ENCODE results near the gene VWA5B2.
"Not testable (repeated sequence)": the region's sequence is repeated elsewhere in the genome, so short reads cannot be mapped to it uniquely, and the experiment has no call there.

VWA5B2 gene

DNA sequence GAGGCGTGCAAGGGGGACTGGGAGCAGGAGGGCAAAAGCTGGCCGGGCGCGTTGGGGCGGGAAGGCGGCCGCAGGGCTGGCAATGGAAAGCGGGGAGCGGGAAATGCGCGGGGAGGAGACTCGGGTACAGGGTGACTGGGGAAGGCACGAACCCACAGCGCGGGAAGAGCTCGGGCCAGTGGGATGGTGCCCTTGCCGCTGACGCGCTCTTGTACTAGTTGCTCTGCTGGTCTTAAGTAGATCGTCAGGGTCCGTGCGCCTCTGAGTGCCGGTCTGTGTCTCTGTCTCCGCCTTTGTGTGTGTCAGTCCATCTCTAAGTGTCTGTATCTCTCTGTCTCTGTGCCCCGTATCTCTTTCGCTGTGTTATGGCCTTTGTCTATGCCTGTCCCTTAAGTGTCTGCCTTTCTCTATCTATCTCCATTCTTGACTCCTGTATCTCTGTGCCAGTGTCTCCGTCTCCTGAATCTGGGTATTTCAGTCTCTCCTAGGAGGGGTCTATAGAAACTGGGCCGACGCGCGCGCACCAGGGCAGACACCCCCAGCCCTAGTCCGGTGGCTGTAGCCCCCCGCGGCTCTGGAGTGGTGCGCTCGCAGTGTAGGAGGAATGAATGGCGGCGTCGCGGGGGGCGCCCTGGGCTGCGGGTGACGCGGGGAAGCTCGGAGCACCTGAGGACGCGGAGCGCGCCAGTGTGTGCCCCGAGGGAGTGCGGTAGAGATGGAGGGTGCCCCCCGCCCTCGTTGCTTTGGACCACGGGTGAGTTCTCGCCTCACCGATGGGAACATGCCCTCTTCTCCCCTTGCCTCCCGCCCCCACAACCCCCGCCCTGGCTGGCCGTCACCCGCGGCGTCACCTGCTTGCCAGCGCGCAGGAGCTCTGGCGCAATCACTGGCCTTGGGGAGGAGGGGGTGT is 32.7 kb downstream of the VWA5B2 start:
- Histone ChIP-seq H3K27me3 (ENCODE audit: control insufficient read depth in 1 of 2, insufficient read depth in 2 of 2, low read length in 2 of 2) (peaks cover 32 to 65% of the 10 kb centered on the region in 2 donors), H3K9ac (ENCODE audit: low read length) (no peak overlapping the region), H3K4me3 (ENCODE audit: low read depth in 1 of 2, low read length in 2 of 2) (peak overlapping the region in 1 of 2 donors; percentile 20)

DNA sequence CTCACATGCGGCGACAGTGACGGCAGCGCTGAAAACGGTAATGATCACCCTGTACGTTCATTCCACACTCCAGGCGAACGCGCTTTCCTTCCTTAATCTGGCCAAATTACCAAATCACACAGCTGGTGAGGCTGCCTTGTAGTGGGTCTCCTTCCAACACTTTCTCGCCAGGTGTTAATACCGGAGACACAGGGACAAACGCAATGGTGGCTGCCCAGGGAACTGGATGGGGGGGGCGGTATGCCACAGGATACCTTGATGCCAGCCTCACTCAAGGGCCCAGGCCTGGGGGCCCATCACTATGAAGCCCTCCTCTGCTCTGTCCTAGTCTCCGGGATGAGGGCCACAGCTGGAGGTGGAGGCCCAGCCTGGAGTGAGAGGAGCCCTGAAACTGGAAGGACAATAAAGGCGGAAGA is 33.4 kb downstream of the VWA5B2 start:
- Histone ChIP-seq H3K4me3 (ENCODE audit: low read depth in 1 of 2, low read length in 2 of 2) (no peak overlapping the region), H3K36me3 (ENCODE audit: insufficient read depth, low read length) (no peaks in the 10 kb centered on the region), H3K27me3 (ENCODE audit: control insufficient read depth in 1 of 2, insufficient read depth in 2 of 2, low read length in 2 of 2) (peaks cover 32 to 58% of the 10 kb centered on the region in 2 donors), H3K4me1 (ENCODE audit: insufficient read depth, low read length) (peaks cover 4% of the 10 kb centered on the region), H3K27ac (ENCODE audit: low read depth, low read length) (no peak overlapping the region), H3K9ac (ENCODE audit: low read length) (no peak overlapping the region), H3K9me3 (ENCODE audit: low read length) (no peaks in the 10 kb centered on the region)

More for the DNA sequence above, 32.7 kb downstream of the VWA5B2 start:
- H3K4me1 ChIP-seq (ENCODE audit: insufficient read depth, low read length) = peaks cover 4% of the 10 kb centered on the region
- no peaks in the 10 kb centered on the region for H3K9me3 ChIP-seq (ENCODE audit: low read length)
- H3K36me3 ChIP-seq (ENCODE audit: insufficient read depth, low read length) = no peaks in the 10 kb centered on the region
- H3K27ac ChIP-seq (ENCODE audit: low read depth, low read length) = no peak overlapping the region

DNA sequence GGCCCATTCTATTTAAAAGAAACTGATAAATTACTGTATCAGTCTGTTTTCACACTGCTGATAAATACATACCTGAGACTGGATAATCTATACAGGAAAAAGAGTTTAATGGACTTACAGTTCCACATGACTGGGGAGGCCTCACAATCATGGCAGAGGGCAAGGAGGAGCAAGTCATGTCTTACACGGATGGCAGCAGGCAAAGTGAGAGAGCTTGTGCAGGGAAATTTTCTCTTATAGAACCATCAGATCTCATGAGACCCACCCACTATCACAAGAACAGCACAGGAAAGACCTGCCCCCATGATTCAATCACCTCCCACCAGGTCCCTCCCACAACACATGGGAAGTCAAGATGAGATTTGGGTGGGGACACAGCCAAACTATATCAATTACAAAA is 37.9 kb downstream of the VWA5B2 start:
- not testable (repeated sequence) for H3K36me3 ChIP-seq (ENCODE audit: insufficient read depth, low read length)
- peaks cover 10 to 21% of the 10 kb centered on the region in 2 donors for H3K27me3 ChIP-seq (ENCODE audit: control insufficient read depth in 1 of 2, insufficient read depth in 2 of 2, low read length in 2 of 2)

DNA sequence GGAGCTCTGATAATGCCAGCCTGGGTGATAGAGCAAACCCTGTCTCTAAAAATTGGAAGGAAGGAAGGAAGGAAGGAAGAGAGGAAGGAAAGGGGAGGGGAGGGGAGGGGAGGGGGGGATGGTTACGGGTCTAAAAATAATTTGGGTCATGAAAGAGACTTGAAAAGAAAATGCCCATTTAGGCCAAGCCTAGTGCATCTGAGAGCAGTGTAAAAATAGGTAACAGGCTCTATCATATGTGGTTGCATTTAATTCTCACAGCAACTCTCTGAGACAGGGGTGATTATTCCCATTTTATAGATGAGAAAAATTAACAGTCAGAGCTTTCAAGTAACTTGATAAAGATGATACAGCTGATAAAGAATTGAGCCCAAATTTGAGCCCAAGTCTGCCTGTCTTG is 42.9 kb downstream of the VWA5B2 start:
- no peak overlapping the region for H3K9ac ChIP-seq (ENCODE audit: low read length)
- H3K4me1 ChIP-seq (ENCODE audit: insufficient read depth, low read length) = no peaks in the 10 kb centered on the region
- peaks cover 10 to 23% of the 10 kb centered on the region in 2 donors for H3K27me3 ChIP-seq (ENCODE audit: control insufficient read depth in 1 of 2, insufficient read depth in 2 of 2, low read length in 2 of 2)
- no peaks in the 10 kb centered on the region for H3K9me3 ChIP-seq (ENCODE audit: low read length)
- no peak overlapping the region for H3K27ac ChIP-seq (ENCODE audit: low read depth, low read length)
- H3K36me3 ChIP-seq (ENCODE audit: insufficient read depth, low read length) = no peaks in the 10 kb centered on the region
- H3K4me3 ChIP-seq (ENCODE audit: low read depth in 1 of 2, low read length in 2 of 2) = no peak overlapping the region

More for the DNA sequence above, 37.9 kb downstream of the VWA5B2 start:
- not testable (repeated sequence) for H3K9ac ChIP-seq (ENCODE audit: low read length); H3K27ac ChIP-seq (ENCODE audit: low read depth, low read length); H3K9me3 ChIP-seq (ENCODE audit: low read length); H3K4me3 ChIP-seq (ENCODE audit: low read depth in 1 of 2, low read length in 2 of 2); H3K4me1 ChIP-seq (ENCODE audit: insufficient read depth, low read length)

DNA sequence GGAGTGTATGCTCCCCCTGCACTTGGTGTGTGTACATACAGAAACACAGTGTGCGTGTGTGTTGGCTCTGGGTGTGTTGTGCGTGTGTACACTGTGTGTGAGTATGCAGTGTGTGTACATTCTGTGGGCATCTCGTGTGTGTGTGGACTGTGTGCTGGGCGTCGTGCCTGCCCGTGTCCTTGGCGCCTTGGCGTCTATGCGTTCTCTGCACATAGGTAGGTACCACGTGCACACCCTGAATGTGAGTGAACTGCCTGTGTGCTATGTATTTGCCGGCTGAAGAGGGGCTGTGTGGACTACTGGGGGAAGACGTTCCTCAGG is 46.0 kb downstream of the VWA5B2 start:
- H3K4me3 ChIP-seq (ENCODE audit: low read depth in 1 of 2, low read length in 2 of 2) = no peak overlapping the region
- H3K27me3 ChIP-seq (ENCODE audit: control insufficient read depth in 1 of 2, insufficient read depth in 2 of 2, low read length in 2 of 2) = peaks cover 10 to 24% of the 10 kb centered on the region in 2 donors
- no peaks in the 10 kb centered on the region for H3K9me3 ChIP-seq (ENCODE audit: low read length)
- H3K9ac ChIP-seq (ENCODE audit: low read length) = no peak overlapping the region
- no peaks in the 10 kb centered on the region for H3K4me1 ChIP-seq (ENCODE audit: insufficient read depth, low read length)
- no peak overlapping the region for H3K27ac ChIP-seq (ENCODE audit: low read depth, low read length)
- H3K36me3 ChIP-seq (ENCODE audit: insufficient read depth, low read length) = no peaks in the 10 kb centered on the region

DNA sequence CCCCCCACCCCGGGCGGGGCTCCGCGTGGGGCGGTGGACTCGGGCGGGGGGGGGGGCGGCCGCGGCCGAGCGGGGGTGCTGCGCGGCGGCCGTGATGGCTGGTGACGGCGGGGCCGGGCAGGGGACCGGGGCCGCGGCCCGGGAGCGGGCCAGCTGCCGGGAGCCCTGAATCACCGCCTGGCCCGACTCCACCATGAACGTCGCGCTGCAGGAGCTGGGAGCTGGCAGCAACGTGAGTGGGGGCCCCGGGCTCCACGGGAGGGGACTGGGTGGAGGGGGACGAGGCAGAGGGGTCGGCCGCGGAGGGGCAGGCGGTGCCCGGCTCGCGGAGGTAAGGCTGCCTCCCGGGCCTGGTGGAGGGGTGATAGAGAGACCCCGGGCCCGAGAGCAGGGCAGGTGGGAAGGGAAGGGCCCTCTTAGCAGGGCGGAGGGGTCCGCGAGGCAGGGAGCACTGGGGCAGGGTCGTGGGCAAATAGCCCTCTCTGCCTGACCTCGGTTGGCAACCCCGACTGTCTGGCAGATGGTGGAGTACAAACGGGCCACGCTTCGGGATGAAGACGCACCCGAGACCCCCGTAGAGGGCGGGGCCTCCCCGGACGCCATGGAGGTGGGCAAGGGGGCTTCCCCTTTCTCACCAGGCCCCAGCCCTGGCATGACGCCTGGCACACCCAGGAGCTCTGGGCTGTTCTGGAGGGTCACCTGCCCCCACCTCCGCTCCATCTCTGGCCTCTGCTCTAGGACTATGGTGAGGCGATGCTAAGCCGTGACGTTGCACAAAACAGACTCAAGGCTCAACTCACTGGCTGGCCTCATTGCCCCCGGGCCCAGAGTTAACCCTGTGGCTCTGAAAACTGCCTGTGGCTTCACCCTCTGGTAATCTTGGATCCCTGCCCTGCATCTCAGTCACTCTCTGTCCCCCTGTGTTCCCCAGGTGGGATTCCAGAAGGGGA is 46.9 kb downstream of the VWA5B2 start, which contains the start of gene ECE2:
Gene ECE2 (plus strand): TSS at position 62 of the 950 bp plus-strand sequence. CDS start 132 bp downstream, at position 194.
- Histone ChIP-seq H3K4me1 (ENCODE audit: insufficient read depth, low read length) (no peaks in the 10 kb centered on the region), H3K27ac (ENCODE audit: low read depth, low read length) (no peak within 1 kb of the TSS), H3K36me3 (ENCODE audit: insufficient read depth, low read length) (no peaks in the 10 kb centered on the region), H3K4me3 (ENCODE audit: low read depth in 1 of 2, low read length in 2 of 2) (no peak within 1 kb of the TSS), H3K9ac (ENCODE audit: low read length) (no peak within 1 kb of the TSS), H3K9me3 (ENCODE audit: low read length) (no peaks in the 10 kb centered on the region), H3K27me3 (ENCODE audit: control insufficient read depth in 1 of 2, insufficient read depth in 2 of 2, low read length in 2 of 2) (peaks cover 10 to 24% of the 10 kb centered on the region in 2 donors)

DNA sequence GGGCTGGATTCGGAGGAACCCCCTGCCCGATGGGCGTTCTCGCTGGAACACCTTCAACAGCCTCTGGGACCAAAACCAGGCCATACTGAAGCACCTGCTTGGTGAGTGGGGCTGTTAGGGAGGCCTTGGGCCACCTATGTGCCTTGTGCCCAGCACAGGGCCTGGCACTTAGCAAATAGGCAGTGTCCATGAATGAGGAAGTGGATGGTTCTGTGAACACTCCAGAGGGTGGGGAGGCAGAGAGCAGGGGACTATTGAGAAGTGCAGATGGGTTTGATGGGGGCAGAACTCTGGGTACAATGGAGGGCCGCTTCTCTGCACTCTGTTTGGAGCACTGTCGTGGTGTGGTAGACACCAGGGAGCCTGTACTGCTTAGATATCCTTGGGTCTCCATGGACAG is 48.0 kb downstream of the VWA5B2 start:
- Histone ChIP-seq H3K36me3 (ENCODE audit: insufficient read depth, low read length) (no peaks in the 10 kb centered on the region), H3K27me3 (ENCODE audit: control insufficient read depth in 1 of 2, insufficient read depth in 2 of 2, low read length in 2 of 2) (peaks cover 10 to 24% of the 10 kb centered on the region in 2 donors), H3K9ac (ENCODE audit: low read length) (no peak overlapping the region), H3K9me3 (ENCODE audit: low read length) (no peaks in the 10 kb centered on the region), H3K4me1 (ENCODE audit: insufficient read depth, low read length) (no peaks in the 10 kb centered on the region), H3K27ac (ENCODE audit: low read depth, low read length) (no peak overlapping the region), H3K4me3 (ENCODE audit: low read depth in 1 of 2, low read length in 2 of 2) (no peak overlapping the region)

DNA sequence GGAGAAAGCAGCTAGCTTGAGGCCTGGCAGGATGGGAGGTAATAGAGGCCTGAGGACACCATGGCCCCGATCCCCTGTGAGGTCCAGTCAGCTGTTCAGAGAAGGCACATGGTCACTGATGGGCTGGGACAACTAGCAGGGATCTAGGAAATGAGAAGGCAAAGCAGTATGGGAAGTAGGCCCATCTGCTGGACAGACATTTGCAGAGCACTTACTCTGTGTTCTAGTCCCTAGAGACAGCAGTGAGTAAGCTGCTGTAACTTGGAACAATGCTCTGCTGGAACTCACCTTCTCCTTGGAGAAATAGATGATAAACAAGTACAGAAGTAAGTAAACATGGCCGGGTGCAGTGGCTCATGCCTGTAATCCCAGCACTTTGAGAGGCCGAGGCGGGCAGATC is 53.6 kb downstream of the VWA5B2 start:
- H3K9me3 ChIP-seq (ENCODE audit: low read length) = no peaks in the 10 kb centered on the region
- H3K27ac ChIP-seq (ENCODE audit: low read depth, low read length) = no peak overlapping the region
- H3K4me3 ChIP-seq (ENCODE audit: low read depth in 1 of 2, low read length in 2 of 2) = no peak overlapping the region
- no peaks in the 10 kb centered on the region for H3K4me1 ChIP-seq (ENCODE audit: insufficient read depth, low read length)
- no peaks in the 10 kb centered on the region for H3K36me3 ChIP-seq (ENCODE audit: insufficient read depth, low read length)
- peaks cover 0 to 4% of the 10 kb centered on the region in 2 donors for H3K27me3 ChIP-seq (ENCODE audit: control insufficient read depth in 1 of 2, insufficient read depth in 2 of 2, low read length in 2 of 2)
- H3K9ac ChIP-seq (ENCODE audit: low read length) = no peak overlapping the region

DNA sequence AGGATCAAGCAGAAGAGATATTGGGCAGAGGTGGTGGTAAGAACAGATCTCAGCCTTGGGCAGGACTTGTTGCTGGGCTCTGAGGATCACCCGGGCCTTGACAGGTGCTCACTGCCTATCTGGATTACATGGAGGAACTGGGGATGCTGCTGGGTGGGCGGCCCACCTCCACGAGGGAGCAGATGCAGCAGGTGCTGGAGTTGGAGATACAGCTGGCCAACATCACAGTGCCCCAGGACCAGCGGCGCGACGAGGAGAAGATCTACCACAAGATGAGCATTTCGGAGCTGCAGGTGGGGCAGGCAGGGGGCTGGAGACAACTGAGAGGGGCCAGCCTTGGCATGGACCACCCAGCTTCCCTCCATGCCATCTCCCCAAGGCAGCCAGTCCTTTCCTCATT is 54.3 kb downstream of the VWA5B2 start:
- no peak overlapping the region for H3K27ac ChIP-seq (ENCODE audit: low read depth, low read length)
- no peak overlapping the region for H3K4me3 ChIP-seq (ENCODE audit: low read depth in 1 of 2, low read length in 2 of 2)
- H3K36me3 ChIP-seq (ENCODE audit: insufficient read depth, low read length) = no peaks in the 10 kb centered on the region
- H3K27me3 ChIP-seq (ENCODE audit: control insufficient read depth in 1 of 2, insufficient read depth in 2 of 2, low read length in 2 of 2) = peaks cover 0 to 4% of the 10 kb centered on the region in 2 donors
- no peaks in the 10 kb centered on the region for H3K4me1 ChIP-seq (ENCODE audit: insufficient read depth, low read length)
- H3K9ac ChIP-seq (ENCODE audit: low read length) = no peak overlapping the region
- no peaks in the 10 kb centered on the region for H3K9me3 ChIP-seq (ENCODE audit: low read length)

DNA sequence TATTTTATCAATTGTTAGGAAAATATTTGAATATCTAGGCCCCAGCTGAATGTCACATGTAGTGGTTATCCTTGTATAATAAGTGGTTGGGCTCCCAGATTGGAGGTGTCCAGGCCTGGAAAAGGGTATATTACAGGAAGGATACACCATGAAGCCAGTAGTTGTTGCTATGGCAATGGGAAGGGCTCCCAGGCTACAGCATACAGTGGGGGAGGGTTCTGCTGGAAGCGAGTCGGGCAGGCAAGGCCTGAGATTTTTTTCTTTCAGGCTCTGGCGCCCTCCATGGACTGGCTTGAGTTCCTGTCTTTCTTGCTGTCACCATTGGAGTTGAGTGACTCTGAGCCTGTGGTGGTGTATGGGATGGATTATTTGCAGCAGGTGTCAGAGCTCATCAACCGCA is 55.3 kb downstream of the VWA5B2 start:
- no peak overlapping the region for H3K4me3 ChIP-seq (ENCODE audit: low read depth in 1 of 2, low read length in 2 of 2)
- H3K36me3 ChIP-seq (ENCODE audit: insufficient read depth, low read length) = no peaks in the 10 kb centered on the region
- no peaks in the 10 kb centered on the region for H3K9me3 ChIP-seq (ENCODE audit: low read length)
- H3K27ac ChIP-seq (ENCODE audit: low read depth, low read length) = no peak overlapping the region
- no peaks in the 10 kb centered on the region for H3K4me1 ChIP-seq (ENCODE audit: insufficient read depth, low read length)
- H3K9ac ChIP-seq (ENCODE audit: low read length) = no peak overlapping the region
- H3K27me3 ChIP-seq (ENCODE audit: control insufficient read depth in 1 of 2, insufficient read depth in 2 of 2, low read length in 2 of 2) = peaks cover 0 to 4% of the 10 kb centered on the region in 2 donors

DNA sequence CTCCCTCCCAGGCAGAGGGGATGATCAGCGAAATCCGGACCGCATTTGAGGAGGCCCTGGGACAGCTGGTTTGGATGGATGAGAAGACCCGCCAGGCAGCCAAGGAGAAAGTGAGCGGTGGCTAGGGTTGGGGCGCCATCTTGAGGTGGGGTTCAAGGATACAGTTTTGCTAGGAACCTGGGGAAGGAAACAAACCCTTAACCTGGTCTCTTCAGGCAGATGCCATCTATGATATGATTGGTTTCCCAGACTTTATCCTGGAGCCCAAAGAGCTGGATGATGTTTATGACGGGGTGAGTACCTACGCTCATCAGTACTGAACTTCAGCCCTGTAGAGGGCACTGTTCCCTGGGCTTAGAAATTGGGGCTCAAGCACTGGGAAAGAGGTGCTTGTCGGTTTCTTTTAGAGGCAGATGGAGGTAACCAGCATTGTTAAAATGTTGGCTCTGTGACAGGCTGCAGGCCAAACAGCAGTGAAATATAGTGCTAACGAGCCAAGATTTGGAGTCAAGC is 60.1 kb downstream of the VWA5B2 start:
- no peak overlapping the region for H3K27ac ChIP-seq (ENCODE audit: low read depth, low read length)
- no peak overlapping the region for H3K9ac ChIP-seq (ENCODE audit: low read length)
- H3K27me3 ChIP-seq (ENCODE audit: control insufficient read depth in 1 of 2, insufficient read depth in 2 of 2, low read length in 2 of 2) = peaks cover 0 to 4% of the 10 kb centered on the region in 2 donors
- H3K36me3 ChIP-seq (ENCODE audit: insufficient read depth, low read length) = no peaks in the 10 kb centered on the region
- H3K4me1 ChIP-seq (ENCODE audit: insufficient read depth, low read length) = no peaks in the 10 kb centered on the region
- H3K4me3 ChIP-seq (ENCODE audit: low read depth in 1 of 2, low read length in 2 of 2) = no peak overlapping the region
- no peaks in the 10 kb centered on the region for H3K9me3 ChIP-seq (ENCODE audit: low read length)
